Stimulated activated CD8-positive, alpha-beta memory T cell treated with anti-CD3 and anti-CD28 coated beads, Interleukin-2, amount 100 ng/mL, for 48 hours (primary cell): ENCODE results near the gene POU1F1.
"Not testable (repeated sequence)": the region's sequence is repeated elsewhere in the genome, so short reads cannot be mapped to it uniquely, and the experiment has no call there.

ENCODE experiments used
- DNase-seq, 2 donors: peaks; one replicate each; pipeline ENCODE4 v3.0.0-alpha.2; 2020; ENCODE audit warnings: low read depth in 2 of 2

Gene POU1F1

GRCh38 chr3:87250009-87250408 is 26.4 kb downstream of the POU1F1 start:
- DNase-seq, result no peak

- DNase-seq, result no peak
Measured at GRCh38 chr3:87248831-87249230, 27.6 kb downstream of the POU1F1 start.

GRCh38 chr3:87248231-87248630 is 28.2 kb downstream of the POU1F1 start:
- not testable (repeated sequence) for DNase-seq

GRCh38 chr3:87247430-87247773 is 29.0 kb downstream of the POU1F1 start:
- DNase-seq, result no peak

- no peak for DNase-seq
Measured at GRCh38 chr3:87246662-87247429, 29.5 kb downstream of the POU1F1 start.

GRCh38 chr3:87236093-87236492 is 40.3 kb downstream of the POU1F1 start:
- DNase-seq, result no peak

GRCh38 chr3:87233805-87234204 is 42.6 kb downstream of the POU1F1 start:
- DNase-seq, result no peak

- no peak for DNase-seq
Measured at GRCh38 chr3:87229113-87229512, 47.3 kb downstream of the POU1F1 start.

GRCh38 chr3:87228316-87228715 is 48.1 kb downstream of the POU1F1 start:
- no peak for DNase-seq

GRCh38 chr3:87227835-87228144 is 48.6 kb downstream of the POU1F1 start:
- no peak for DNase-seq

GRCh38 chr3:87227104-87227834 is 49.1 kb downstream of the POU1F1 start, which contains the start of gene CHMP2B:
TSS of gene CHMP2B (plus strand) at chr3:87227309. CDS start at chr3:87227523, 214 bp downstream.
- peak; percentile 81 to 88 for DNase-seq

GRCh38 chr3:87225659-87226058 is 50.7 kb downstream of the POU1F1 start:
- DNase-seq, result no peak

- no peak for DNase-seq
Measured at GRCh38 chr3:87219611-87220010, 56.8 kb downstream of the POU1F1 start.

GRCh38 chr3:87218560-87218959 is 57.8 kb downstream of the POU1F1 start:
- no peak for DNase-seq
